IPS-NIHi7 (cell line): ENCODE data around the gene PTPRT.

ENCODE experiments used
- DNase-seq: peaks from one replicate; pipeline ENCODE4 v3.0.0; 2012; ENCODE audit warnings: mixed read lengths; ENCODE audit errors: extremely low spot score

PTPRT gene

DNA sequence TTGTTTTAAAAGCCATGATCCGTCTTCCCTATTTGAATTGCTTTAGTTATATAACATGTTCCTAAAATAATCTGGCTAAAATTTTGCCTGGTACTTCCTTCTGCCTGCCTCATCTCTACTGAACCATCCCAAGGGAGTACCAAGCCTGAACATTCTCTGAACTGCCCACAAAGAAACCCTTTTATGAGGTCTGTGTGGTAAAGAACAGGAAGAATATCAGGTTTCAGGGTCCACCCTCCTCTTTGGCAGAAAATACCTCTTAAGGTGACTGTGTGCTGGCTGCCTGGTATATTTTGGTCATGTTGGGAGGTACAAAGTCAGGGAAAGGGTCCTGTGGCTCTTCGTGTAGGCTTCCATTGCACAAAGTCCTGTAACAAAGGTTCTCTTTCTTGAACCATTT is 997.4 kb downstream of the PTPRT start:
- DNase-seq: no peak

DNA sequence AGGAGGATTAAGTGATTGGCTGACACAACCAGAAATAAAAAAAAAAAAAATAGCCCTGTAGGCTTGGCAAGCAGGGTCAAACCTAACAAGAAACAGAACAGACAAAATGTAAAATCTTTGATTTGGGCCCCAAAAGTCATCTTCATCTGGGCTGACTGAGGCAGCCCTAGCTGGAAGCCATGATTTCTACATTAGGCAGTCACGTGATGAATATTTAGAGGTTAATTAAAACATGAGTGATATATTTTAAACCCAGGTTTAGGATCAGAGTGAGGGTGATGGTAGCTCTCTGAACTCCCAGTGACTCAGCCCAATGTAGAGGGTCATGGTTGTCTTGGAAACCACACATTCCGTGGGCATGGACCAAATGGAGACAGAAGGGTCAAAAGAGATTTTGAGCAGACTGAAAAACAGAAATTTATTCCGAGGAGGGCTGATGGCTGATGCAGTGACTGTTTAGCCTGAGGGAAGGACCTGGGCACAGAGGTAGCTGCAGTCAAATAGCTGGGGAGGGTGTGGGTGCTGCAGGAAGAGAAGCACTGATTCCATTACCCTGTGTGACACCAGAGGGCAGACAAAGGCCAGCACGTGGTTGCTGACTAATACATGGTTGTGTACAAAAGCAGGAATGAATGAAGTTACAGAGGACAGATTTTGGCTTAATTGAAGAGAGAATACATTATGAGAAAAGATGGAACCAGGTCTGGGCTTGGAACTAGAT is 998.4 kb downstream of the PTPRT start:
- no peak for DNase-seq

DNA sequence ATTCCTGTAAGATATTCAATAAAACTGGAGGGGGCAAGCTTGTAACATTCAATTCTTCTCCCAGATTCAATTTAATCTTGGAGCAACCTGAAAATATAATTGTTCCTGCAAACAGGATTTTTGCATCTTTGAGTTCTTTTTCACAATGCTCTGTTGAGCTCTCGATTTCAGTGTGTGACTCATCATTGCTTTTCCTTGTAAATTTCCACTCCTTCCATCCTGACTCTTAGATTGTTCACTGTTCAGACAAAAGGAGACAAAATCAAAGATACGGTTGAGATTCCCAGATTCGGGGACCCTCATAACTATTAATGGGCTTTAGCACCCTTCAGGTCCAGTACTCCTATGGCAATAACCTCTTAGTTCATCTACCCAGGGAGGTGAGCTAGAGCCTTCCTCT is 999.6 kb downstream of the PTPRT start:
- DNase-seq: no peak

DNA sequence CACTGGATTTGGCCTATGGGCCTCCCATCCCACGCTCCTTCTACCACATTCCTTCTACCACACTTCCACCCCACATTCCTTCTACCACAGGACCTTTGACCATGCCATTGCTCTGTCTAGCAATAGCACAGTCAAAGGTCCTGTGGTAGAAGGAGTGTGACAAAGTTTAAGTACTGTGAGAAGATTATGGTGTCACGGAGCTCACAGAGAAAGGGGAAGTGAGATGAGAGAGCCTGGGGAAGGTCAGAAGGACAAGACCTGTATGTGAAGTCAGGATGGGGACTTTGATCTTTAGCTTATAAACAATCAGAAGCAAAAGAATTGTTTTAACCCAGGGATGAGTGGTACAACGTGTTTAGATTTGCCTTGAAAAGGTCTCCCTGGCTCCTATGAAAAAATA is 1003.4 kb downstream of the PTPRT start:
- DNase-seq: no peak

DNA sequence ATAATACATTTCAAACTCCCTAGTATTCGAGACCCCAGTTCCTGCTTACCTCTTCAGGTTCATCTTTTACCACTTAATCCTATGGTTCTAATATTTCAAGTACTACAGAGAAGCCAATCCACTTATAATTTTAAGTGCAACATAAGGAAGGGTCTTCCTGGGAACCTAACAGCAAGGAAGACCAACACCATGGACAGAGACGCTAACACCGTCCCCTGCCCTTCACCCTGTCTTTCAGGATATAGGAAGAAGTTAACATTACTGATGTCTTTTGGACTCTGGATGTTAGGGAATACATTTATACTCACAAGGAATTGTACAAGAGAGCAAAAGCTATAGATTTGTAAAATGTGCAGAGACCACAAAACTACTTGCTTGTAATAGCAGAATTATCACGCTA is 1006.6 kb downstream of the PTPRT start:
- no peak for DNase-seq

DNA sequence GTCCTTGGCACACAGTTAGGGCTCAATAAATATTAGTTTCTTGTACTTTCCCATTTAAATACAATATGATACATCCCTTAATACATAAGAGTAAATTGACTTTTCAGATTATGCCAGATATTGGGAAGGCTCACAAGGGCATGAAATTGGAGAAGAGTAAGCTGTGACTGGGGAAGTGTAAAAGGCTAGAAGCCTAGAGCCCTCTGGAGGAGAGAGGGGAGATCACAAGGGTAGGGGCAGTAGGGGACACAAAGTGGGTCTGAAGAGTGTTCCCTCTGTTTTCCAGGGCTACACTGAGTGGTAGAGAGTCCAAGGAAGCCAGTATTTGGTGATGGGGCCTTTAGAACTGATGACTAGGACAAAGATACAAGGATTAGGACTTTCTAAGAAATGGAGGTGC is 1008.6 kb downstream of the PTPRT start:
- no peak for DNase-seq

DNA sequence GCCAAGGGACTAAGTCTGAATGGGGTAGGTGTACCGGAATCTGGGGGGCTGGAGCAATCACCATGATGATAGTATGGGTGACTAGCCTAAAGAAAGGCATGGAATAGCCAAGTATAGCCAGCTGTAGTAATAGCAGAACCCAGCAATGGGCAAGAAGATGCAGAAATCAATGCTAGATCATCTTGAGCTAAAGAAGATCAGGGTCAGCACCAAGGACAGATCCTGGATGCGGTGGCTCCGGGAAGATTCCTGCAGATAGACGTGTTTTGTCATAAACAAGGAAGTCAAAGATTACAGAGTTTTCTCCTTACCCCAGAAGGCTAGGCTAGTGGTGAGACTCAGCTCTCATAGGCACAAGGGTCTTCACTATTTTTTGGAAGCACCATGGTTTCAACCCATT is 1009.9 kb downstream of the PTPRT start:
- no peak for DNase-seq

DNA sequence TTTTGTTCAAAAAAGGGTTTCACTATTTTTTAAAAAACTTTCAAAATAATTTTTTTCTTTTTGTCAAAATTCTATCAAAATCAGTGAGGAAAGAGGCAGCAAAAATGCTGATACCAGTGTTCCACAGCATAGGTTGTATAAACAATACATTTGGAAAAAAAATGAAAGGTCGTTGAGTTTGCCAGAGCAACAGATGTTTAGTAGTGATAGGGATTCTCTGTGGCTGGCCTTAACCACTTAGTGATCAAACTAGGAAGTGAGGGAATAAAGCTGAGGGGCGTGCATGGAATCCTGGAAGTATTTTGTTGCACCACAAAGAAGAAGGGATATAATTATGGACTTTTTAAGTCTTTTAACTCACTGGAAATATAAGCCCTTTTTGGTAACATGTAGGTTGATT is 1016.3 kb downstream of the PTPRT start:
- no peak for DNase-seq

DNA sequence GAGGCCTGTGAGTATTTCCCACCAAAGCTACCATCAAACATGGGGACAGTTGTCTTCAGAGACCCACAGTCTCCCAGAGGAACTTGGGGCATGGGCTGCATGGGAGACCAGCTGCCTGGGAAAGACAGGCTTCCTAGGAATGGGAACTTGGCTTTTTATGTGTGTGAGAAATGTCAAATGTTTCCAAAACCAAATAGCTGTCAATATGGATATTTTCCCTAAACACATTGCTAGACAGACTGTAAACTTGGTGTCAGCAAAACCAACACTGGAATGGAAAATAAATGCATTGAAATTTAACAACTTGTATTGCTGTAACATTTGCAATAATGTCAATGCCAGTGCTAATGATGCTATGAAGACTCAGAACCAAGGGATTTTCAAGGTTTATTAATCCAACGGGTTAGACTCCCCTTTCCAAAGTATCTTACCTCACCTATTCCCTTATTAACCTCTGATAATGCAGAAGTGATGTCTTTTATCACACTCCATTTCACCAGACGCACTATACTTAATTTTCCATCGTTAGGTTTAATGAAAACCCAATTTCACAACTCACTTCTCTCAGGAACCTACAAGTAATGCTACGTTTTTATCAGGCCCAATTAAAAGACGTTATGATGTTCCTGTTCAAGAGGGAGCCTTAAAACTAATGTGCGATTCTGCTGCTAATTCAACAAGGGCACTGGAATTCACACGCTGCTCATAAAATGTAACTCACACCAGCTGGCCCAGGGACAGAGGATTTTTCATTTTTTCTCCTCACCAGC is 1025.4 kb downstream of the PTPRT start:
- no peak for DNase-seq

DNA sequence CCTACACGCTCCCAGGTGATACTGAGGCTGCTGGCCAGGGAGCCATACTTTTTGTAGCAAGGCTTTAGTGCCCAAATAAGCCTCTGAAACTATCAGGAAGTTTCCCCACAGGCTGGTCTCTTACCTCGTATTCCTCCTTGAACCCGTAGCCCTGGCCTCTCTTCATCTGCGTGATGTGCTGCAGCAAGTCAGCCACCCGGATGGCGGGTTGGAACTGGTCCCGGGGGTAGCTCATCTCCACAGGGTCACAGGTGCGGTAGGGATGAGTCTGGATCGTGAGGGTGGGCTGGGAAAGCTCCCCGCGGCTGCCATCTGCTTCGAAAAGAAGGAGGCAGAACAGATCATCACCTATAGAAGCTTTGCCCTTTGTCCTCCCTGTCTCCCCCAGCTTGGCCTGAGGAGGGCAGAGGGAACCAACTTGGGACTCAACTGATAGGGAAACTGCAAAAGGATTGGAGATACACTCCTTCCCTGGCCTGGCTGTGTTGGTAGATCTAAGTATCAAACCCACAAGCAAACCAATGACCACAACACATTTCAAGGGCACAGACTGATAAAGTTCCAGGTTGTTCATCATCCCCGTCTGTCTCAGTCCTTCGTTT is 1028.4 kb downstream of the PTPRT start:
- DNase-seq: no peak

DNA sequence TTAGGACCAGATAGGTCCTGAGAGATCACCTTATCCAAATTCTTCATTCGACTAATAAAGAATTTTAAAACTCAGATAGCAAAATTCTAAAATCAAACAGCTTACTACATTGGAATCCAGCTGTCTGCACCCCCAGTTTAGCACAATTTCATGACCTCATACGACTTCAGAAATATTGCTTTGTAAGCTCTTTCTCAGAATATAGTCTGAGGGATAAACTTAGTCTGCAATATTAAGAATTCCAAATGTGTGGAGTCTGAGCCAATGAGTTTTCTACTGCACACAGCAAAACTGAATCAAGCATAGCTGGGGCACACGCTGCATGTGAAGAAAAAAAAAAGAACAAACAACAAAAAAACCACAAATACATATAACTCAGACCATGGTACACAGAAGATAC is 1029.9 kb downstream of the PTPRT start:
- DNase-seq: no peak

DNA sequence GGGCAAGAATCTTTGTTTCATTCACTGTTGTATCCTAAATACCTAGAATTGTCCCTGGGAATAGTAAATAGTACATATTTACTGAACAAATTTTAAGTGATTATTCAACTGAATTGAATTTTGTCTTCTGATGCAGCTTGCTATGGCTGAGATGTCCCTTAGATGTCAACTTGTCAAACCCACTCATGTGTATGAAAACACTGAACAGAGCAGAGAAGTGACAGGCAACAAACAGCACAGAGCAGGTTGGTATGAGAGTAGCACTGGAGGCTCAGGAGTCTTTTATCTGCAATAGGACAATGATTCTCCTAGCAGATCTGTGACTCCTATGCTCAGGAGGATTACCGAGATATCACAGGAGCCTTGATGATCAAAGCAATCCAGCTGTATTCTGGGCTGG is 1031.4 kb downstream of the PTPRT start:
- no peak for DNase-seq

DNA sequence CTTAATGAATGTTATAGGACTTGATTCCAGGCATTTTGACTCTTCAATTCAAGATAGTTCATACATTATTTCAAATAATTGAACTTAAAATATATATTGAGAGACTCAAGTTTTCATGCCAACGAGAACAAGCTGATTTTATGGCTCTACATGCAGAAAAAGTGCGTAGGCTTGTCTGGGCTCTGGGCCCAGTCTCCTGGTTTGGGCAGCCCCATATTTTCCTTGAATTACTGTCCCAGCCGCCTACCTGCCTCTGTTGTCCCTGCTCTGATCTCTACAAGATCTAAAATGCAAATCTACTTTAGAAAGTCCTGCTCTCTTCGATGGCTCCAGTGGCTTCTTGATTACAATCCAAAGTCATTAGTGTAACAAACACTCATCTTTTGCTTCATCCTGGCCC is 1034.1 kb downstream of the PTPRT start:
- DNase-seq: no peak

DNA sequence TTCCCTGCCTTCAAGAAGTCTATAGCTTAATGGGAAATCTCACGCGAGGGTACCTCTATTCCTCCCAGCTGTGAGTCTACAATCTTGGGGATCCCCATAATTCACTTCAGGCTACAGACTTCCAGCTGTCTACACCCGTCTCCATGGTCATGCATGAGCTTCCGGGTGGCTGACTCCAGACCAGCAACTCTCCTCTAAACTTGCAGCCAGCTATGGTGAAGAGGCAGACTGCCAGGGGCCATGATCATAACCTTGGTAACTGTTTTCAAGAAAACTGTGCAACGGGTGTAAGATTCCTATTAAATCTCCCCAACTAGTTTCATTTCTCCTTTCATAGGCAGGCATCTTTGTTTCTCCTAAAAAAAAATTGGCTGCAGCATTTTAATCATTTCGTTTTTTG is 1037.1 kb downstream of the PTPRT start:
- no peak for DNase-seq

DNA sequence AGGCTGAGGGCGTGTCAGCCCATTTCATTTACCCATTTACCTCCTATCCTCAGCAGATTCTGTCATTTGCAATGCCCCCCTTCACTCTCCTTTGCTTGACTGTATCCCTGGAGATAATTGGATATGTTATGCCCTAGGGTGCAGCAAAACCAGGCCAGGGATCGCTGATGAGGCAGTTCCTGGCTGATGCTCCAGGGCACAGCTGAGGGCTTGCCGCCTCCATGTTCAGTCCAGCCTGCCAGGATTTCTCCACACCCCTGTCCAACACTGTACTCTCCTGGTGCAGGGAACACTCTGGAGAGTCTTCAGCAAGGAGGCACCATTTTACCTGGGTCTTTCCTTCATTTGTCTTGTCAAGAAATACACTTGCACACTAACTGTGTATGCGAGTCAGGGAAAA is 1039.5 kb downstream of the PTPRT start:
- no peak for DNase-seq

DNA sequence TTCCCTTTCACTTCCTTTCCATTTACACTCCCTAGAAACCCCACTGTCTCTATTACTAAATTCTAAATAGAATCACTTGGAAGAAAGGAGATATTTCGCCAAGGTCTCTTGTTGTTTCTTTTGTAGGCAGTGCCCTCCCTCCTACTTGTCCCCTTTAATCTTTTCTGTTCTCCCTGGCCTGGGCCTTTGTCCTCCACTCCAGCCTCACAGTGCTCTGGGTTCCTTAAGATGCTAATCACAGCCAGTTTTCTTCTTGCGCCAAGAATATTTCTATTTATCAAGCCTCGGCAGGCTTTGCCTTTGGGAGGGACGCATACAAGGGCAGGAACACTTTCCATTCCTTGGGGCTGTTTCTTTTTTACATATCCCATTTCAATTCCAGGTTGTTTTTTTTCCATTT is 1051.0 kb downstream of the PTPRT start:
- no peak for DNase-seq

DNA sequence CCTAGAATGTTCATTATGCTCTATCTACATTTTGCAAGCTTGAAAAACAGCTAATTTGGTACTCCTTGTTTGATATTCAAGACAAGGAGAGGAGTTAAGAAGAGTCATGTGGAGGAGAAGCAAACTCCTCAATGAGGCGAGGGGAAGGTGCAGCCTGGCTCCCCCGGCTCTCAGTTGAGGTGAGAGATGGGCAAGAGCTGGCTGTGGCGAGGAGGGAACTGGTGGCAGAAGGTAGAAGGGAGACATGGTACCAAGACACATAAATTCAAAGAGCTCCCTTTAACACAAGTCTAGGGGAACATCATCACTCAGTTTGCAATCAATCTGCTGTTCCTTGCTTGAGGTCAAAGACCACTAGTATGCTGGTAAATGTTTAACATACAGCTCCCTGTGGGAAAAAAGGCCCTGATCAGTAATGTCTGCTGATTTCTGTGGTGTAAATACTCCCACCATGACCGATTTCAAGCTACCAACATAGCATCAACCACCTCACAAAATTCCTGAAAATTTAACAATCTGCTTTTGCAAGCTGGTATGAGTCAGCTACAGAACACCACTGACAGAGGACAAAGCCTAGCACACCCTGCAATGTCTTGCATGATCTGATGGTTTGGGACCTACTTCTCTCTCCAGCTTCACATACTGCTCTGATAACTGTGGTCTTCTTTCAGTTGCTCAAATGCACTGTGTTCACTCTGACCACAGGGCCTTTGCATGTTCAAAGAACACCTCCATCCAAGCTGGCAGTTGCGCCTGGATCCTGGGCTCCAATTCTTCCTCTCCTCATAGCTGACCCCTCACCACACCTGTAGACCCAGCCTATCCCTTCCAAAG is 1055.2 kb downstream of the PTPRT start:
- no peak for DNase-seq

DNA sequence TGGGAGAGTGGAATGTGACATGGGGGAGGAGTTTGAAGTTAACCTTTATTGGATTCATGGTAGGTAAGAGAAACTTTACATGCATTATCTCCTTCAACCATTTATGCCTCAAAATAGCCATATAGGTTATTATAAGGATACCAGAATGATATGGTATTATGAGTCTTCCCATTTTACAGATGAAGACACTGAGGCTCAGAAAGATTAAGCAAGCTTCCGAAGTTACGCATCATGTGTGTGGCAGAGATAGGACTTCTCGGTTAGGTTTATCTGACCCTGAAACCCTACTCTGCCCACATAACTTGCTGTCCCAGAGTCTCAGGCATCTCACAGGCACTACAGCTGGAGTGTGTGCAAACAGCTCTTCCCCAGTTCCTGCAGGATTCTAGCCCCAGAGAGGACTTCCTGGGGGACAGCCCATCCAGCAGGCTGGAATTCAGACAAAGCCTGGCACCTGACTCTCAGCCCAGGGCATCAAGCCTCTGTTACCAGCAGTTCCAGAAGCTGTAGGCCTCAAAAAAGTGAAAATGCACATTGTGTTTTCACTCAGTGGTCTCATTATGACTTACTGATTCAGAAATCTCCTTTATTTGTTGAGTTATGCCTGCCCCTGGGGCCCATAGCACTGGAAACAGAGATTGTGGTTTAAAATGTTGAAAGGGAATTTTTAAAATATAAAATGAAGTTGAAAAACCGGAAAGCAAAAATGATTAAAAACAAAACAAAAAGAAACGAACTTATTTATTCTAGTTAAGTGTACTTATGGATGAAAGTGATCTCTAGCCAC is 1058.7 kb downstream of the PTPRT start:
- DNase-seq: no peak

DNA sequence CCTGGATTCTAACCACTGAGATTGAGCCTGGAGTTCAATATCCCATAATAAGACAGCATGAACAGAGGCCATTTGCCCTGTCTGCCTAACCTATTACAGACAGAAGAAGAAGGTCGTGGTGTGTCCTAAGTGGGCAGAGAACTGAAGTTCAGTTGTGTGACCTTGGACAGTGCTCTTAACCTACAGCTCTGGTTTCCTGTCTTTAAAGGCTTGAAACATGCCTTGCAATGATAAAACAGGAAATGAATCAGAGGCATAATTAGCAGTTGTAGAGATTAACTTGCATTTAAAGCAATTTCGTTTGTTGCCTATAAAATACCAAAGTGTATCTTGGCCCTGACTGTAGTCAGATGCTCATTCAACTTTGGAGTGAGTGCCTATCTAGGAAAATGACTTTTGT is 1064.3 kb downstream of the PTPRT start:
- DNase-seq: no peak

DNA sequence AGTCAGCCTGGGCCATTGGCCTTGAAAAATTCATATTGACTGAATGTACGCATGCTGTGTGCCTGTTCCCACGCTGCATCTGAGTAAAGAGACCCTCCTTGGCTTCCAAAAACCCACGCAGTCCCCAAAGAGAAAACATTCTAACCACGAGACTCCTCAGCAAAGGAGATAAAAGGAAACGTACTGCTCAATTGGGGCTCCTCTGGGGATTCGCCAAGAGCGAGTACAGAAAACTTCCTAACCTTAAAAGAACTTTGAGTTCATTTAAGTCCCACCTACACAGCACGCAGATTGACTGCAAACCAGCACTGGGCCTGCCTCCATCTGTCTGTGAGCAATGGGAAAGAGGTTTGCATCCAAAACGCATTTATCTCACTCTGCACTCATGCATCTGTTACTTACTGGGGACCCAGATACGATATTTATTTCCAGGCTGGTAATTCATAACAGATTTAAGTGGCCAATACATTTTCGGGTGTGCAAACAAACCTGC is 1065.7 kb downstream of the PTPRT start:
- DNase-seq: no peak

DNA sequence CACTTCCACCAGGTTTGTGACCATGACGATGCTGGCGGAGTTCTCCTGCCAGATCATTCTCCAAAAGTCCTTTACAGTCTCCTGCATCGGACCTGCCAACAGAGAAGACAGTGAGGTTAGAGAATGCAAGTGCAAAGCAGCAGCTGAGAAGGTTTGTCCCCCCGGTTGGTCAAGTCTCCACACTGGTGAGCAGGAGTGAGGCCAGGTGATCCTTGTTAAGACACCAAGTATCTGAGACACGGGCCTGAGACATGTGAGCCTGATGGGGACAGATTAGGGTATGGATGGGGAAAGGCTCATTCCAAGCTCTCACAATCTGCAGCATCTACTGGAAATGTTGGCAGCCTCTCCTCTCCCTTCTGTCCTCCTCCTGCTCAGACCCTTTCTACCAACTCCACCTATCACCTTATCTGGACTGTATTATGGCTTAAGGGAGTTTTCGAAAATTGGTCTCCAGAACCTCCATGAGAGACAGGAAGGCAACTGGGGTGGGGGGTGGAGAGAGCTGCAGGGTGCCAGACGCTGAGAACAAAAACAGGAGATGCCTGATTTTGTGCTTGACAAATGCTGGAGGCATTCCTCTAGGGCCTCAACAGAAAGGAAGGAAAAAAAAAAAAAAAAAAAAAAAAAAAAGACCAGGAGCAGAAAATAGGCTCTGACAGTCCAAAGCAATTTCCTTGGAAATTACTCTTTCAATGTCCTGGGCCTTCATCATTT is 1071.1 kb downstream of the PTPRT start:
- no peak for DNase-seq
